Measurements from ENCODE around the gene RBM38.

- TF ChIP-seq GTF2E2 (tag; IDR thresholded peaks at IDR 0.05) (no peak), JUN (IDR thresholded peaks at IDR 0.05; ENCODE audit: borderline replicate concordance, low read depth, low read length) (no peak), JUN (CRISPR knock-in tag; IDR thresholded peaks at IDR 0.05; ENCODE audit: borderline replicate concordance) (no peak), YY1 (IDR thresholded peaks at IDR 0.05; ENCODE audit: borderline replicate concordance in 1 of 3, control insufficient read depth in 1 of 3, extremely low read depth in 1 of 3, insufficient read depth in 3 of 3, insufficient read length in 1 of 3, insufficient replicate concordance in 2 of 3, low read depth in 1 of 3, low read length in 2 of 3) (no peak), GTF3C2 (IDR thresholded peaks at IDR 0.05; ENCODE audit: borderline replicate concordance, extremely low read depth, insufficient read length) (no peak), BHLHE40 (IDR thresholded peaks at IDR 0.05; ENCODE audit: low read length) (no peak)
- TF ChIP-seq, protein P1, sequence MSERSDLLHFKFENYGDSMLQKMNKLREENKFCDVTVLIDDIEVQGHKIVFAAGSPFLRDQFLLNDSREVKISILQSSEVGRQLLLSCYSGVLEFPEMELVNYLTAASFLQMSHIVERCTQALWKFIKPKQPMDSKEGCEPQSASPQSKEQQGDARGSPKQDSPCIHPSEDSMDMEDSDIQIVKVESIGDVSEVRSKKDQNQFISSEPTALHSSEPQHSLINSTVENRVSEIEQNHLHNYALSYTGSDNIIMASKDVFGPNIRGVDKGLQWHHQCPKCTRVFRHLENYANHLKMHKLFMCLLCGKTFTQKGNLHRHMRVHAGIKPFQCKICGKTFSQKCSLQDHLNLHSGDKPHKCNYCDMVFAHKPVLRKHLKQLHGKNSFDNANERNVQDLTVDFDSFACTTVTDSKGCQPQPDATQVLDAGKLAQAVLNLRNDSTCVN (CRISPR knock-in tag; IDR thresholded peaks at IDR 0.05), result no peak
- TF ChIP-seq, protein P2, sequence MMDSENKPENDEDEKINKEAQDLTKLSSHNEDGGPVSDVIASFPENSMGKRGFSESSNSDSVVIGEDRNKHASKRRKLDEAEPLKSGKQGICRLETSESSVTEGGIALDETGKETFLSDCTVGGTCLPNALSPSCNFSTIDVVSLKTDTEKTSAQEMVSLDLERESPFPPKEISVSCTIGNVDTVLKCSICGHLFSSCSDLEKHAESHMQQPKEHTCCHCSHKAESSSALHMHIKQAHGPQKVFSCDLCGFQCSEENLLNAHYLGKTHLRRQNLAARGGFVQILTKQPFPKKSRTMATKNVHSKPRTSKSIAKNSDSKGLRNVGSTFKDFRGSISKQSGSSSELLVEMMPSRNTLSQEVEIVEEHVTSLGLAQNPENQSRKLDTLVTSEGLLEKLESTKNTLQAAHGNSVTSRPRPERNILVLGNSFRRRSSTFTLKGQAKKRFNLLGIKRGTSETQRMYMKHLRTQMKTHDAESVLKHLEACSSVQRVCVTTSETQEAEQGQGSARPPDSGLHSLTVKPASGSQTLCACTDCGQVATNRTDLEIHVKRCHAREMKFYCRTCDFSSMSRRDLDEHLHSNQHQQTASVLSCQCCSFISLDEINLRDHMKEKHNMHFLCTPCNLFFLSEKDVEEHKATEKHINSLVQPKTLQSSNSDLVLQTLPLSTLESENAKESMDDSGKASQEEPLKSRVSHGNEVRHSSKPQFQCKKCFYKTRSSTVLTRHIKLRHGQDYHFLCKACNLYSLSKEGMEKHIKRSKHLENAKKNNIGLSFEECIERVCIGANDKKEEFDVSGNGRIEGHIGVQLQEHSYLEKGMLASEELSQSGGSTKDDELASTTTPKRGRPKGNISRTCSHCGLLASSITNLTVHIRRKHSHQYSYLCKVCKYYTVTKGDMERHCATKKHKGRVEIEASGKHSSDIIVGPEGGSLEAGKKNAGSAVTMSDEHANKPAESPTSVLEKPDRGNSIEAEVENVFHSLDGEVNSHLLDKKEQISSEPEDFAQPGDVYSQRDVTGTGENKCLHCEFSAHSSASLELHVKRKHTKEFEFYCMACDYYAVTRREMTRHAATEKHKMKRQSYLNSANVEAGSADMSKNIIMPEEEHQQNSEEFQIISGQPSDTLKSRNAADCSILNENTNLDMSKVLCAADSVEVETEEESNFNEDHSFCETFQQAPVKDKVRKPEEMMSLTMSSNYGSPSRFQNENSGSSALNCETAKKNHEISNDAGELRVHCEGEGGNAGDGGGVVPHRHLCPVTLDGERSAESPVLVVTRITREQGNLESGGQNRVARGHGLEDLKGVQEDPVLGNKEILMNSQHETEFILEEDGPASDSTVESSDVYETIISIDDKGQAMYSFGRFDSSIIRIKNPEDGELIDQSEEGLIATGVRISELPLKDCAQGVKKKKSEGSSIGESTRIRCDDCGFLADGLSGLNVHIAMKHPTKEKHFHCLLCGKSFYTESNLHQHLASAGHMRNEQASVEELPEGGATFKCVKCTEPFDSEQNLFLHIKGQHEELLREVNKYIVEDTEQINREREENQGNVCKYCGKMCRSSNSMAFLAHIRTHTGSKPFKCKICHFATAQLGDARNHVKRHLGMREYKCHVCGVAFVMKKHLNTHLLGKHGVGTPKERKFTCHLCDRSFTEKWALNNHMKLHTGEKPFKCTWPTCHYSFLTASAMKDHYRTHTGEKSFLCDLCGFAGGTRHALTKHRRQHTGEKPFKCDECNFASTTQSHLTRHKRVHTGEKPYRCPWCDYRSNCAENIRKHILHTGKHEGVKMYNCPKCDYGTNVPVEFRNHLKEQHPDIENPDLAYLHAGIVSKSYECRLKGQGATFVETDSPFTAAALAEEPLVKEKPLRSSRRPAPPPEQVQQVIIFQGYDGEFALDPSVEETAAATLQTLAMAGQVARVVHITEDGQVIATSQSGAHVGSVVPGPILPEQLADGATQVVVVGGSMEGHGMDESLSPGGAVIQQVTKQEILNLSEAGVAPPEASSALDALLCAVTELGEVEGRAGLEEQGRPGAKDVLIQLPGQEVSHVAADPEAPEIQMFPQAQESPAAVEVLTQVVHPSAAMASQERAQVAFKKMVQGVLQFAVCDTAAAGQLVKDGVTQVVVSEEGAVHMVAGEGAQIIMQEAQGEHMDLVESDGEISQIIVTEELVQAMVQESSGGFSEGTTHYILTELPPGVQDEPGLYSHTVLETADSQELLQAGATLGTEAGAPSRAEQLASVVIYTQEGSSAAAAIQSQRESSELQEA (IDR thresholded peaks at IDR 0.05; ENCODE audit: low read depth), result no peak
These were observed 50.4 kb downstream of the RBM38 start for GRCh38 chr20:57441510-57442154.
